GM19328 (cell line): ENCODE measurements around the gene NAIF1.
"Not testable (repeated sequence)": the region's sequence is repeated elsewhere in the genome, so short reads cannot be mapped to it uniquely, and the experiment has no call there.

Experiments used
- ATAC-seq: cut with Tn5 transposase; IDR thresholded peaks from one replicate; pipeline ENCODE4 v1.9.1; 2021; ENCODE audit warnings: mild to moderate bottlenecking, moderate library complexity; ENCODE audit not compliant: unreplicated experiment

NAIF1 gene

DNA sequence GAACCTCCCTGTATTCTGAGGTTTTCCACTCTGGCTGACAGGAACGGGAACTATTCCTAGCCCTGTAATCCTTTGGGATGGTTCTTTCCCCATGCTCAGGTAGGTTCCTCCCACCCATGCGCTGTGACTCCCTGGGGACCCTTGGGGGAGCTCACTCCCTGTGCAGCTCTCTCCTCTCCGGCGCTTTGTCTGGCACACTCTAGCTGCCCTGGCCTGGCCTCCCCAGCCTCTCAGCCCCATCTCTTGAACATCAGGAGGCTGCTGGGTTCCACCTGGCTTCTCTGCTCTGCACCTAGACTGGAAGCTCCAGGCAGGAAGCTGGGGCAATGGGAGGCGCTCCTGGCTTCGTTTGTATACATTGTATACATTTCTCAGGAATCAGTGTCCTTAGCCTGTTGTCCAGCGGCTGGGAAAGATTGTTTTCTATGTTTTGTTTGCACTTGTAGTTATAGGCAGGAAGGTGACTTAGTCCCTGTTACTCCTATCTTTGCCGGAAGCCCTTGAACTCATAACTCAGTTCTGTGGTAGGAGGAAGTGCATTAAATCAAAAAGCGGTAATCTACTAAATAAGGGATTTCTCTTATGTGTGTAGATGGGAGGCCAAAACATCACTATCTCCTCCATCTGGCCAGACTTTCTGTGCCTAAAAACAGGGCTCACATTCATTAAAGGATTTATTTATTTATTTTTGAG lies 21.3 kb upstream of the NAIF1 start:
- no peak for ATAC-seq

DNA sequence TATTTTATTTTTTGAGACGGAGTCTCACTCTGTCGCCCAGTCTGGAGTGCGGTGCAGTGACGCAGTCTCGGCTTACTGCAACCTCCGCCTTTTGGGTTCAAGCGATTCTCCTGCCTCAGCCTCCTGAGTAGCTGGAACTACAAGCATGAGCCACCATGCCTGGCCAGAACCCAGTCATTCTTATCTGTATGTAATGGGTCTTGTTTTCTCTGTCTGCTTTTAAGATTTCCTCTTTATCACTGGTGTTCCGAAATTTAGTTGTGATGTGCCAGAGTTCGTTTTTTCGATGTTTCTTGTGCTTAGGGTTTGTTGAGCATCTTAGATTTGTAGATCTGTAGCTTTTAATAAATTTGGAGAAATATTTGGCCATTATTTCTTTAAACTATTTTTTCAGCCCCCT lies 20.1 kb upstream of the NAIF1 start:
- ATAC-seq, result no peak

DNA sequence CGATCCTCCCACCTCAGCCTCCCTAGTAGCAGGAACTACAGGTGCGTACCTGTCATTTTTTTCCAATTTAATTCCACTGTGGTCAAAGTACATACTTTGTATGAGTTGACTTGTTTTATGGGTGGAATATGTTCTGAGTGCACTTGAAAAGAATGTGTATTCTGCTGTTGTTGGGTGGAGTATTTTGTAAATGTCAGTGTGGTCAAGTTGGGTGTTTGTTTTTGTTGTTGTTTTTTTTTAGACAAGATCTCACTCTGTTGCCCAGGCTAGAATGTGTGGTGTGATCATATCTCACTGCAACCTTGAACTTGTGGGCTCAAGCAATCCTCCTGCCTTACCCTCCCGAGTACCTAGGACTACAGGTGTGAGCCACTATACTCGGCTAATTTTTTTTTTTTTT lies 18.8 kb upstream of the NAIF1 start:
- ATAC-seq, result no peak

DNA sequence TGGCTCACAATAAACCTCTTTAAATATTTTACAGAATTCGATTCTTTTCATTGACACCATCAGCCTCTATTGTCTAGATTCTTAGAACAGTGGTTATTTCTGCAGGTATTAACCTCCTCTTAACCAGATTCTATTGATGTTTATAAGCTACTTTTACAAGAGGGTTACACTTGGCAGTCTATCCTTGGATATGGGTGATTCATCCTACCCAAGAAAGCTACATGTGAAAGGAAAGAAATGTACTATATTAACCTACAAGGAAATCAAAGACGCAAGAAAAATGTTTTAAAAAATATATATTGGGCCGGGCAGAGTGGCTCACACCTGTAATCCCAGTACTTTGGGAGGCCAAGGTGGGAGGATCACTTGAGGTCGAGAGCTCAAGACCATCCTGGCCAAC lies 17.6 kb upstream of the NAIF1 start:
- ATAC-seq, result no peak

DNA sequence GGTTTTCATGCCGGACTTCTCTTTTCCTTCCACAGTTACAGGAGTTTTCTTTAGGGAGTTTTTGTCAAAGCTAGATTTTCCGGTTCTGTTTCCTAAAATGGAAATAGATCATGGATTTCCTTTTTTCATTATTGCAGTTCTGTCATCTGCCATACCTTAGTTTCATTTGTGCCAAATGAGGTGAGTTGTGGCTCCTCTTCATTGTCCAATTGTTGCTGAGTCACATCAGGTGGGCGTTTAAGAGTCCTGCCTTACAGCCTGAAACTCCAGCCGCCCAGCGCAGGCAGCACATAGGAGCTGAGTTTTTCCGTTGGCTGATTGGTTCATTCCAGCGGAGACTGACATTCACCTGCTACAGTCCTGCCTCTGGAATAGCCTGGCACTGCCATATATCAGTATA lies 15.0 kb upstream of the NAIF1 start:
- ATAC-seq, result no peak

DNA sequence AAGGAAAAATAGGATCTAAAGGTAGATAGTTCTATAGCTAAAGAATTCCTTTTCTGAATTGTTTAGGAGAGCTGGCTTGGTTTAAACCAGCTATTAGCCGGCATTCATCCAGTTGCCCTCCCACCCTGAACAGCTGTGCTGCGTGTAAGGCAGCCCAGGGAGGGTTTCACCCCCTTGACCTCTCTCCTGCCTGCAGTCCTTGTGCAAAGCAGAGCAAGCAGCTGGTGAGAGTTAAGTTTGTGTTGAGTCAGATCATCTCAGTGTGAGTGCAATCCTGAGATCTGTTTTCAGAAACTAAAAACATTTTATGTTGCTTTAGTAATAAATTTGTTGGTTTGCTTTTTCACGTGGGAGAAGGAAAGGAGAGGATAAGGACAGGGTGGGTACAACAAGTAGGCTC lies 13.9 kb upstream of the NAIF1 start:
- no peak for ATAC-seq

DNA sequence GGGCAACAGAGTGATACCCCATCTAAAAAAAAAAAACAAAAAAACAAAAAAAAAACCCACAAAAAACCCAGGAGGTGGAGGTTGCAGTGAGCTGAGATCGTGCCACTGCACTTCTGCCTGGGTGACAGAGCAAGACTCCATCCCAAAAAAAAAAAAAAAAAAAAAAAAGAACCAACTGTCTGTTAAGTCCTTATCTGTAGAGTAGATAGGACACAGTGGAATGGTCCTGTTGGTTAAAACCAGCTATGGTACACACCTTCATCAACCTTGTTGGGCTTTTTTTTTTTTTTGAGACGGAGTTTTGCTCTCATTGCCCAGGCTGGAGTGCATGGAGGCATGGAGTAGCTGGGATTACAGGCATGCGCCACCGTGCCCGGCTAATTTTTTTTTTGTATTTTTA lies 13.1 kb upstream of the NAIF1 start:
- no peak for ATAC-seq

DNA sequence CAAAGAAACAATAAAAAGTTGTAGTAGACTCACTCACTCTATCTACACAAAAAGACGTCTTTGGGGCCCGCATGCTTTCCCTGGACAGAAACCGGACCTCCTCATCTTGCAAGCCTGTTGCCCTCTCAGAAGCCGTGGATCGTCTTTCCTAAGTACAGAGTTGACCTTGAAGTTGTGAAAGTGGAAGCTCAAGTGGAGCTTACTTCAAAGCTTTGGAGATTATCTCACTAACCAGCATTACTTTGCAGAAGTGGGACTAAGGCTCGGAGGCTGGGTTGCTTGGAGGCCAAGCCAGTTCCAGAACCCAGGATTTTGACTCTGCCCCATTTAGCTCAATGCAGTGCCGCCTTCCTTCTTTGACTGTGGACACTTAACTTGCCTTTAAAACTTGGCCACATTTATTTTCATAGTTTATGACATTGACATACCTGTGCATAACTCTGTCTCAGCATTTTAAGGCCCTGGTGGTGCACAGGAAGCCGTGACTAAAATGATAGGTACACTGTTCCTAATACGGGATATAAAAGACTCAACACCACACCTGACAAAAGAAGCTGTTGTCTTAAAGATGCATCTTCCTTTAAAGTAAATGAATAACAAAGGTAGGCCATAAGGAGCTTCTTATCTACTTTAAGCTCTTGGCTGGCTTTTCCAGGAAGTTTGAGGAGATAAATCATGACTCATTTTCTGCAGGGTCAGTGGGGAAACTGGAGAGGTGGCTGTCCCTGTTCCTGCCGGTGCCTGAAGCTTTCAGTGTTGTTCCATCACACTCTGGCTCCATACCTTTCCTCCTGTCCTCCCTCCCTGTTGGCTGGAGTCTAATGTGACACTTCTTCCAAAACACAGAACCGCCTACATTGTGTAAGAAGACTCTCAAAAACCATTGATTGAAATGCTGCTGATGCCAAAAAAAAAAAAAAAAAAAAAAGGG lies 11.6 kb upstream of the NAIF1 start:
- no peak for ATAC-seq

DNA sequence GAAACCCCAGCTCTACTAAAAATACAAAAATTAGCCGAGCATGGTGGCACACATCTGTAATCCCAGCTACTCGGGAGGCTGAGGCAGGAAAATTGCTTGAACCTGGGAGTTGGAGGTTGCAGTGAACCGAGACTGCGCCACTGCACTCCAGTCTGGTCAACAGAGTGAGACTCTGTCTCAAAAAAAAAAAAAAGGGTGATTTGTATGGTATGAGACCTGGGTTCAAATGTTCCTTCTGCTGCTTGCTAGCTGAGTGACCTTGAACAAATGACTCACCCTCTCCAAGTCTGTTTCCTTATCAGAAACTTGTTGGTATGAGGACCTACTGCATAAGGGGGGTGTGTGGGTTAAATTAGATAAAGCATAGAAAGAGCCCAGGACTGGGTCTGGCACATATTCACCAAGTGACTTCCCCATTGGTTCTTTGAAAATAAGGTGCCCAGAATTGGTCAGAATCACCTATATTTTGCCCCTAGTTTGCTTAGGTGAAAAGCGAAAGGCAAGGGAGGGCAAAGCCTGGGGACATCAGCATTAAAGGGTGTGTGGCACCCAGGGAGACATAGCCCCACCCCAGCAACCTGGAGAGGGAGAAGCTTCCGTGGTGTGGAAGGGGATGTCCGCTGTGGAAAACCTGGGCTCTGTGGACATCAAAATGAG lies 10.9 kb upstream of the NAIF1 start:
- no peak for ATAC-seq

DNA sequence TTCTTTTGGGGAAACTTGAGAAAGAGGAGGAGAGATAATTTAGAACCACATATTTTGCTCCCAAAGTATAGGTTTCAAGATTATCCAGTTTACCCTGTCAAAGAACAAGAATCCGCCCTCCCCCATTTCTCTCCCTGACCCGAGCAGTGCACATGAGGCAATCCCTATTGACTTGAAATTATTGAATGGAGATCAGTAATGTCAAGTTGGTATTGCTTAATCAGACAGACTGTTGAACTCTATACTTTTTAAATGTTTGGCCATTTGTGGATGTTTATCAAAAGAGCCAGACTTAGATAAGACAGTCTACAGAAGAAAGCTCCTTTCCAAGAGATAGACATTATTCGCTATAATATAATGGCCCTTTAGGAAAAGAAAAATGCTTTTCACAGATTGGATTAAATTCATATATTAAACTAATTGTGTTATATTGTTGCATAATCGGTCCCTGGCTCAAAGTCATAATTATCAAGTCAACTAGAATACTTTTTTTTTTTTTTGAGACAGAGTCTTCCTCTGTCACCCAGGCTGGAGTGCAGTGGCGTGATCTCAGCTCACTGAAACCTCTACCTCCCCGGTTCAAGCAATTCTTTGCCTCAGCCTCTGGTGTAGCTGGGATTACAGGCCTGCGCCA lies 6.2 kb upstream of the NAIF1 start:
- ATAC-seq, result no peak

DNA sequence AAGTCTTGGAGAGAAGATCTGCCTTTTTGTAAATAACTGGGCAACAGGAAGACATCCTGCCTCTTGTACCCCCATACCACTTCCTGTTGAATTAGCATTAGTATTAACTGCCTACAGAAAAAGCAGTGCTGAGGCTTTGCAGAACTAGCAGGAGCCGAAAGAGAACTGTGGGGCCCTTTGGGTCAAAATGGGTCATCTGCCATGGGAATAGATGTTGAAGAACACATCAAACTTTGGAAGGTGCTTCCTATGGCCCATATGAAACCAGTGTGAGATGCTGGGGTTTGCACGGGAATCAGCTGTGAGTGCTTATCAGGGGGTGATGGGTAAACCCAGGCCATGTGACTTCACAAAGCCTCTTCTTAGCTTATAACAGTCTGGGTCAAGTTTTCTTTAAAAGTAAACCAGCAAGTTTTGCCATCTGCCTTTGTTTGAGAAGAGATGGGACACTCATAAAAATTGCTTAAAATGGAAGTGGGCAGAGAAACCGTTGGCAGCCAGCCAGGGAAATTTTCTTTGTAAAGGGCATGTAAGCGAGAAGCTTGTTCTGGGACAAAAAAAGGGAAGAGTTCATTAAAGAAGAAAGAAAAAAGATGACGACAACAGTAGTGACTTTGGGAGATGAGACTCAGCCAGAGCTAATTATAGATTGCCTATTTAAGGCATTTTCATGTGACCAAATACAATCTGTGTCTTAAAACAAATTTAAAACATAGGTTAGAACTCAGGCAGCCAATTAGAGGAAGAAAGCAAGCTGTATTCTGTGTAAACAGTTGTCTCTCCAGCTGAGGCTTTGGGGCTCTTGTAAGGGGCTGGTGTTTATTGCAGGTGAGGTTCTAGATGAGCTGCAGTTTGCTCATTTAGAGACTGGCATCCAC lies 5.3 kb upstream of the NAIF1 start:
- no peak for ATAC-seq

DNA sequence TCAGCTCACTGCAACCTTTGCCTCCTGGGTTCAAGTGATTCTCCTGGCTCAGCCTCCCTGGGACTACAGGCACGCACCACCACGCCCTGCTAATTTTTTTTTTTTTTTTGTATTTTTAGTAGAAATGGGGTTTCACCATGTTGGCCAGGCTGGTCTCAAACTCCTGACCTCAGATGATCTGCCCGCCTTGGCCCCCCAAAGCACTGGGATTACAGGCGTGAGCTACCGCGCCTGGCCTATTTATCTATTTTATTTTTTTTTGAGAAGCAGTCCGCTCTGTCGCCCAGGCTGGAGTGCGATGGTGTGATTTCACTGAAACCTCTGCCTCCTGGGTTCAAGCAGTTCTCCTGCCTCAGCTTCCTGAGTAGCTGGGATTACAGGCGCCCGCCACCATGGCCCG lies 4.4 kb upstream of the NAIF1 start:
- not testable (repeated sequence) for ATAC-seq

DNA sequence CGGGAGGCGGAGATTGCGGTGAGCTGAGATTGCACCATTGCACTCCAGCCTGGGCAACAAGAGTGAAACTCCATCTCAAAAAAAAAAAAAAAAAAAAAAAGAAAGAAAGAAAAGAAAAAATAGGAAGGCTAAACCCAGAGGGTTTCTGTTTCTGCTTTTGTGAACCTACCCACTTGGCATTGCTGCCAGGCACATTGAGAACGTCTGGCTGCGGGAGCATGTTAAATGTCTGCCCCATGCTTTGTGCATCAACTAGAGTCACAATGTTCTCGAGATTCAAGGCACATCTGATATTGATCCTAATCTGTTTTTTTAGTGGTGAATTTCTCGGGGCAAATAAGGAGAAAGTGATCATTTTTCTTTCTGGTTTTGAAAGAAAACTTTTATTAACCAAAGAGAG lies 3.8 kb upstream of the NAIF1 start:
- ATAC-seq, result no peak

DNA sequence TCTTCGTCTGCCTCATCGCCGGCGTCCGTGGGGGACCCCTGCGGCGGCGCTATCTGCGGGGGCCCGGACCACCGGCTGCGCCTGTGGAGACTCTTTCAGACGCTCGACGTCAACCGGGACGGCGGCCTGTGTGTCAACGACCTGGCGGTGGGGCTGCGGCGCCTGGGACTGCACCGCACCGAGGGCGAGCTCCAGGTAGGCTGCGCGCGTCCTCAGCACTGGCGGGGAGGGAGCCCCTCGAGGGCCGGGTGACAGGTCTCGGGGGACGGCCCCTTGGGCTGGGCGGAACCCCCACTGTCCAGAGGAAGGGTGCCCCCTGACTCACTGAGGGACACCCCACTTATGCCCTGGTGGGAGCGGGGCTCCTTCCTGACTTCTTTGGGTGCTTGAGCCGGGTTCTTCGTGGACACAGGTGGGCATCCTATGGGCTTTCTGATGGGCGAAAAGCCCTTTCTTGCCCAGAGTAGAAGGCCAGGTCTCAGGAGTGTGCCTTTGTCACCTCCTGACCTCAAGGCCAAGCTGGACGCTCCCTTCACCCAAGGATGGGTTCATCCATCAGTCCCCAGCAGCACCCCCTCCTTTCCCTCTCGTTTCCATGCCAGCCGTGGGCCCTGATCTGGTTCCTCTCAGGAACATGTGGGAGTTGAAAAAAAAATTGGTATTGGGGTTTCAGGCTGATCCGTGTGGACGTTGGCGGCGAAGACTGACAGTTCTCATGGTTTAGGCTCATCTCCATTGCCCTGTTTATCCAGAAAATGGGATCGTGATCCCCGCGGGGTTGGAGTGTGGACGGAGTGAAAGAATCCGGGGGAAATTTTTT lies 1.5 kb upstream of the NAIF1 start:
- no peak for ATAC-seq

DNA sequence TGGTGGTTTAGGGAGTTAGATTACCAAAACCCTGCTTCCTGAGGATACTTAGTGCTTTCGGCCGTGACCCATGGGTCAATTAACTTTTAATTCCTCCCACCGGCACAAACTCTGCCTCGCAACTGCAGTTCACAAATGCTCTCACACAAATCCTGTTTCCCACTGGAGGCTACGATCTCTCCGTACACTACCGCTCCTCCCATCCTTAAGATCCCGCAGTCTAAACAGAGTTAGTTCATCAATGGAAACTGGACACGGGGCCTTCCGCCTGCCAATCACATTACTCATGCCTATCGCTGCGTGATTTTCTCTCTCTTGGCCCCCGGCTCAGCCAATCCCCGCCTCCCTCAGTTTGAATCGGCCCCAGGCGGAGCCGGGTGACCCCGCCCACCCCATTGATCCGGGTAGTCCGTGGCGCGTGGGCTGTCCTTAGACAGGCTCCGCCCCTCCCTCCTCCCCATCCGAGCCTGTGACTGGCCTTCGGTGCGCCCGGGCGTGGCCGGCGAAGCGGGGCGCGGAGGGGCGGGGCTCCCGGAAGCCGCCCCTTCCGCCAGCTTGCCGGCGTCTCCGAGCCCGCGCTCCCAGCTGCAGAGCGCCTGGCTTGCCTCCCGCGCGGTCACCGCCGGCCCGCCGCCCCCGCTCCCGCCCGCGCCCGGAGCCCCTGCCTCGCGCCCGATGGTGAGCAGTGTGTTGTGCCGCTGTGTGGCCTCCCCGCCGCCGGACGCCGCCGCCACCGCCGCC lies 695 bp upstream of the NAIF1 start, which contains the start of gene SLC25A25:
SLC25A25 (plus strand) TSS at position 588 of the 741 bp plus-strand sequence; CDS start at position 676, 88 bp downstream.
- peak; percentile 73 for ATAC-seq

DNA sequence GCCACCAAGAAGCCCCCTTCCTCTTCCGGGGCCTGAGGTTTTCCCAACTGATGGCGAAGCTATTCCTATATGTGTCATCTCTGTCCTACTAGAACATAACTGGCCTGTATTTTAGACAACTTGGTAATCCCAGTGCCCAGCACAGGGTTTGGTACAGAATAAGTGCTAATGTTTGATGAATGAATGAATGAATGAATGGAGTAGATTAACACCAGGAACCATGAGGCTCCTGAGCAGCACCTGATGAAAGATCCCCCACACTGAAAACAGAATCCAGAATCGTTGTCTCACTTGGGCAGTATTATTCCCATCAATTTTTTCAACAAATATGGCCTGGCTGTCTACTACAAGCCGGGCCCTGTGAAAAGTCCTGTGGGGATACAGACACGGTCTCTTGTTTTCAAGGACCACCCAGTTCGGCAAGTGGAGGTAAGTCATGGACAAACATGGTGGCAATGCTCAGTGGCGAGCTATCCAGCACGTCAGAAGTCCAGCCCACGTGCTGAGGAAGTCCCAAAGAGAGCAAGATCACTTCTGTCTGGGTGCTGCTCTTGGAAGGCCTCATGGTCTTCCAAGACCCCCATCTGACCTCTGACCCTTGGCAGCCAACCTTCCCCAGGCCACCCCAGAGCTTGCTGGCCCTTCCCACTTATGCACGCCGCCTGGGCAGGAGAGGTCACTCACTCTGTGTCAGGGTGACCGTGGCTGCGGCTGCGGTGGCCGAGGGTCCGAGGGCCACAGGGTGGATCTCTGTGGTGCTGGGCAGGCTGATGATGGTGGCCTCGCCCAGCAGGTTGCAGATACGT lies 1.0 kb downstream of the NAIF1 start:
- ATAC-seq, result no peak

DNA sequence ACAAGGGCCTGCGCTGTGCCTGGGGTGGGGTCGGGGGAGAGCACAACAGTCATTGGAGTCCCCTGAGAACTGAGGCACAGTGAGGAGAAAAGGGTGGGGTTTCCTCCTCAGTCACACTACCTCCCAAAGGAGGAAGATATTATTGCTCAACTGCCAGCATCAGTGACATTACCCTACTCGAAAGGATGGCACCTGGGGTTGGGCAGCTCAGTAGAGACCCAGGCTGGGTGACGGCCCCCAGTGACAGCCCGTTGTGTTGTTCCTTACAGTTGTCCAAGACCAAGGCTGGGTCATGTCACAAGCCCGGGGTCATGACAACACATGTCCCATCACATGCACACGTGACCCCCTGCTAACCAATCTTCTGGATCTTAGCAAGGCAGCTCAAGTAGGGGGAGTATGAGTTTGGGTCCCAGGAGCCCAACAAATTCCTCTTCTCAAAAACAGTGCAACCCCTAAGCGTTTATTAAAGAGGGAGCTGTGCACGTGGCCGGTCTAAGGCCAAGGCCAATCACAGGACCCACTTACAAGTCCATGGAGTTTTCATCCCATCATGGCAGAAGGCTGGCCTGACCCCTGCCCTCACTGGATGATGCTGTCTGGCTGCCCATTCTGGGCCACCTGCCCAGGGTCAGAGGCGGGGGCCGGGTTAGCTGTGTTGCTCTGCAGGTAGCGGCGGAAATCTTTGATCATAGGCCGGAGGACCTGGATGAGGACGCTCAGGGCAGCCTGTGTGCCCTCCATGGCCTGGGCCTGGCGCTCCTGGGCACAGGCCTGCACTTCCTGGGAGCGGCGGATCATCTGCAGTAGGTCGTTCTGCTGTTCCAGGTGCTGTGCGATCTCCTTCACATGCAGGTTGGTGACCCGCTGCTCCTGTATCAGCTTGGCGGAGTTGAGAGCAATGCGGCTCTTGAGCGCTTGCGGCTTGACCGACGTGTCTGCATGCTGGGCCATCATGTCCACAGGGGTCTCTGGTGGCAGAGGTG lies 4.0 kb downstream of the NAIF1 start:
- no peak for ATAC-seq
